Glomerular endothelial cell (primary cell): ENCODE data around the gene PSORS1C2. TPM values are rescaled to one million over a fixed set of nuclear protein-coding genes. Genes with fewer than 3 reads are reported as not detected.
"Not testable (repeated sequence)": the region's sequence is repeated elsewhere in the genome, so short reads cannot be mapped to it uniquely, and the experiment has no call there.

Source experiments
- DNase-seq: peaks from one replicate; pipeline ENCODE4 v3.0.0-alpha.2; 2011; ENCODE audit warnings: low read depth, low spot score; ENCODE audit errors: extremely low read depth
- total RNA-seq: library from RNA; depleted of rRNA; stranded (reverse); fragments of >200 nt; gene quantifications from 2 replicates; pipeline ENCODE4 v1.2.3, GENCODE V29; 2015

PSORS1C2 gene
- total RNA-seq, result not detected in 2 replicates

DNA sequence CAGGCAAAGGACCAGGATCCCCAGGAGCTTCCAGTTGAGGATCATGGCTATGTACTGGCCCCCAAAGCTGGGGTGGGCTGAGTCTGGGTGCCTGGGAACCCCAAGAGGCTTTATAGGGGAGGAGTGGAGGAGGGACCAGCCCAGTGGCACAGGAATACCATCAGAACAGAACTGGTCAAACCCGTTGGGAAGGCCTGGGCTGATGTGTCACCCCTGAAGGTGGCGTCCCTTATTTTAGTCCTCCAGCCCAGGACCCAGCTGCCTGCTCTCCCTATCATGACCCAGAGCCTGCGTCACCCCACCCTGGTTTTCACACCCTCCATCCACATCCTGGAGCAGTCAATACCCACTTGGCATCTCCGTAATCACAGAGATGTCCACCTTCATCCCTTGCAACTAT is at the start of gene PSORS1C2:
PSORS1C2 (minus strand) TSS at position 85 of the 400 bp plus-strand sequence; CDS start at position 45, 40 bp downstream.
- no peak for DNase-seq

DNA sequence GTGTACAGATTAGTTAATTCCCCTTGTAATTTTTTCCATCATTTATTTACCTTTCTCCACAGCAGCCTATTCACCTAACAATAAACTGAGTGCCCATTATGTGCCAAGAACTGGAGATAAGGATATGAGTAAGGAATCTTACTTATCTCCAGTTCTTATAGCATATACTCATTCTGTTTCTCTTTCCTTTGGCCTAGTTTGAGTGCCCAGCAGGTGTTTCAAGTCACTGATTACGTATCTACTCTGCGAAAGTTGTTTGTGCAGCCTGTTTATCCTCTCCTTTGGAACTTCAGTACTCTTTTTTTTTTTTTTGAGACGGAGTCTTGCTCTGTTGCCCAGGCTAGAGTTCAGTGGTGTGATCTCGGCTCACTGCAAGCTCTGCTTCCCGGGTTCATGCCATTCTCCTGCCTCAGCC is 48.9 kb upstream of the PSORS1C2 start:
- no peak for DNase-seq

DNA sequence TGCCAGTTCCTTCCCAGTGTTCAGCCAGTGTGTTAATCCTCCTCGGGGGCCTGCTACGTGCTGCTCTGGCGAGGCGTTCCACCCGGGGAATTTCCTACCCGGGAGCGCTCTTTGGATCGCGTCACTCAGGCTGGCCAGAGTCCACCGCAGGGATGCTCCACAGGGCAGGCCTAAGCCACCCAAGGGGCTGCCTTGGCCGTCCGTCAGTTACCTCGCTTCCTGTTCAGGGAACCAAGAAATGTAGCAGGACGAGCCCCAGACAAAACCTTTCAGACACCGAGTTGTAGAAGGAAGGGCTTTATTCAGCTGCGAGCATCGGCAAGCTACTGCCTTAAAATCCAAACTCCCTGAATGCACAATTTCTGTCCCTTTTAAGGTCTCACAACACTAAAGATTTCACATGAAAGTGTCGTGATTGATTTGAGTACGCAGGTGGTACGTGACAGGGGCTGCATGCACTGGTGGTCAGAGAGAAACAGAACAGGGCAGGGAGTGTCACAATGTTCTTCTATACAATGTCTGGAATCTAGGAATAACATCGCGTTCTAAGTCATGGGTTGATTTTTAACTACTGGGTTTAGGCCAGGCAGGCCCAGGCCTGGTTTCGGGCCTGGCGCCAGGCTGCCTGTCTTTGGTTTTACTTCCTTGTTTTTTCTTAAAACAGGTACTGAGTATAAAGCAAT is 47.3 kb upstream of the PSORS1C2 start:
- no peak for DNase-seq

DNA sequence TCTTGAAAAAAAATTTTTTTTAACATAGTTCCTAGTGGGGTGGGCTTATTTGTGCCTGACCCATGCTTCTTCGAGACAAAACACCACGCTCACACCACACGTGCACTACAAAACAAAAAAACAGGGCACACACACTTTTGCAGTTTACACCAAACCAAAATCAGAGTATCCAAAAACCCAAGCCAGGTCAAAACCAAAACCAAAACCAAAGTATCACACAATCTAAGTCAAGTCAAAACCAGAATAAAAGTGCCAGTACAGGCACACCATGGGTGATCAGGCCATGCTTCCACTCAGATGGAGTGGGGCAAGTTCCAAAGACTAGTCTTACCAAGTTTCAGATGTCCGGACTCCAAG is 46.8 kb upstream of the PSORS1C2 start:
- not testable (repeated sequence) for DNase-seq

DNA sequence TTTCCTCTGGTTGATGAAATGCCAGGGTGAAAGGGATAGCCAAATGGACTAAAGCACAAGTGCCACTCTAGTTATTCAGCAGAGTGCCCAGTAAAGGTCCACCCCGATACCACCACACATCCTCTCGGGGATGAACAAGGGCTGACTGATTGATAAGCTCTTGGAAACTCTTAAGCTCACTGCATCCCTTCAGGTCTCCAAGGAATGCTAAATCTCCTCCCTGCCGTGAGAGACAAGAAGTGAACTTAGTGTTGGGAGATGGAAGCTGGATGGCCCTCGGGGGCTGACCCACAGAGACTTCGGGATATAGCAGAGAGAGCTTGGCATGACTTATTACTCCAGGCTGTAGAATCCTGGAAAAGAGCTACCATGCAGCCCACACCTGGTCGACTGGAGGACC is 45.0 kb upstream of the PSORS1C2 start:
- DNase-seq, result not testable (repeated sequence)

DNA sequence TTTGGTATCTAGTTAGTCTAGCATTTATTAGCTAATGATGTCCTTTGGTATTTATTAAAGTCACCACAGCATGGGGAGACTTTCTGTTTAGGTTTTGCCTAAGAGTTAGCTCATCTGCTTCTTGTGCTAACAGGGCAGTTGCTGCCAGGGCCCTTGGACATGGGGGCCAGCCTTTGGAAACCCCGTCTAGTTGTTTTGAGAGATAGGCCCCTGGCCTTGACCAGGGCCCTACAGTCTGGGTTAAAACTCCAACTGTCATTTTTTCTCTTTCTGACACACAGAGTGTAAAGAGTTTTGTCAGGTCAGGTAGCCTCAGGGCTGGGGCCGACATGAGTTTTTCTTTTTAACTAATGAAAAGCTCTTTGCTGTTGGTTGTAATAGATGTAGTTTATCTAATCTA is 44.4 kb upstream of the PSORS1C2 start:
- not testable (repeated sequence) for DNase-seq

DNA sequence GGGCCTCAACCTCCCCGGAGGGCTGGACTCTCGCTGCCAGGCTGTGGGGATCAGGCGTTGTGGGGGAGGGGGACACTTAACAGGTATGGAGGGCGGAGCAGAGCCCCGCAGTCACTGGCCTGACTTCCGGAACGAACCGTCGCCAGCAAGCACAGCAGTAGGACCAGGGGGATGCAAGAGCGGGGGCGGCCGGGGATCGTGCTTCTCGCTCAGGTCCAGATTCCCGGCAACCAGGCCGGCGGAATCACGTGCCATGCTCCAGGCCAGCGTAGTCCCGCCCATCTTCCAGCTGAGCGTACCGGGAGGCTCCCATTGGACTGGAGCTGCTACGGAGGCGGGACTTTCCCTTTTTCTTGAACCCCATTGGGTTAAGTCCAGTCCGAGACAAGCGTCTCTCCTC is 41.6 kb upstream of the PSORS1C2 start:
- no peak for DNase-seq

DNA sequence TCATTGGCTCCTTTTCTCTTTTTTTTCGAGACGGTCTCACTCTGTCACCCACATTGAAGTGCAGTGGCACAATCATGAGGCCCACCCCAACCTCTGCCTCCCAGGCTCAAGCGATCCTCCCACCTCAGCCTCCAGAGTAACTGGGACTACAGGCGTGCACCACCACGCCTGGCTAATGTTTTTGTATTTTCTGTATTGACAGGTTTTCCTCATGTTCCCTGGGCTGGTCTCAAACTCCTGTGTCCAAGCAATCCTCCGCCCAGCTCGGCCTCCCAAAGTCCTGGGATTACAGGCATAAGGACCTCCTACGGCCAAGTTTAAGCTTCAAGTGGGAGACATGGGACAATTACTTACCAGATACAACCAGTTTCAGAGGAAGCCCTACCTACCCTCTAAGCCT is 41.0 kb upstream of the PSORS1C2 start:
- no peak for DNase-seq

DNA sequence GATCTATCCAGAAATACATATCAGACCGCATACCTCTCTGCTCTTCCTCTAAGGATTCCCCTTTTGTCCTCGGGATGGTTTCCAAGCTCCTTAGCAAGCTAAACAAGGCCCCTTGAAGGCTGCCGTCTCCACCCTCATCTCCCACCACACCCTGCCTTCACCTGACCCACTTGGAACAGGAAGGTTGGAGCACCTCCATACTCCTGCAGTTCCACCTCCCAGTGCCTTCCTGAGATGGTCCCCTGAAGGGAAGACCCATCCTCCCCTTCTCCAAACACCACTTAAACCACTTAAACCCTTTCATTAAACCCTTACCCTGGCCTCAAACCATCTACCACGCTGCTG is 40.1 kb upstream of the PSORS1C2 start:
- no peak for DNase-seq

DNA sequence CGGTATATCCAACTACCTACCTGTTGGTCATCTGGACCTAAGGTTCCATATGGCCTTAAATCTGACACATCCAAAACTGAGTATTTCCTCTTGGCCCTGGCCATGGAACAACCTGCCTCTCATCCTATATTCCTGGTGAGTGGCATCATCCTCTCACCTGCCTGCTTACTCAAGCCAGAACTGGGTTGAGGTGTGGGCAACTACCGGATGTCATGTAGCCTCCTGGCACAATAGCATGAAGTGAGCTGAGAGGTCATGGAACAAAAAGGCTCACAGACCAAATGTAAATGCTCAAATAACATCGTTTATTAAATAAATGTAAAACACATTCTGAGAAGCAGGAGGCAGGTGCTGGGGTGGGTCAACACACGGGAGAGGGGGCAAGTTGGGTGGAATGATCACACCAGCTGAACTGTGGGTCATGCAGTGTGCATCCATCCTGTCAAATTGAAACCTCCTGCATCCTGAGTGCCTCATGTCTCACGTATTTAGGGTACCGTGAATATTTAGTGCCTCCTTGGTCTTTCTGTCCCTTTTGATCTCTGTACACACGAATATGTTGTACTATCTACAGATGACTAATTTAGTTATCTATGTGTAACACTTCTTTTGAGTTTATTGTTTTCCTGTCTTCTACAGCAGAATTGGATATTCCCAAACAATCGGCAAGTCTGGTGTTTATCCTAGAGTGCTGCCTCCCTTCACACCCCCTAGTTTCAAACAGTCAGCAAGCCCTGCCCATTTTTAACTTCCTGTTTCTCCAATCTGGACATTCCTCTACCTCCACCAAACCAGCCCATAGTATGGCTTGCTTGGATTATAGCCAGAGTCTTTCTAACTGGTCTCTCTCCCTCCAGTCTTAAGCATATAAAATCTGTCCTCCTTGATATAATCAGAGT is 39.5 kb upstream of the PSORS1C2 start:
- no peak for DNase-seq

DNA sequence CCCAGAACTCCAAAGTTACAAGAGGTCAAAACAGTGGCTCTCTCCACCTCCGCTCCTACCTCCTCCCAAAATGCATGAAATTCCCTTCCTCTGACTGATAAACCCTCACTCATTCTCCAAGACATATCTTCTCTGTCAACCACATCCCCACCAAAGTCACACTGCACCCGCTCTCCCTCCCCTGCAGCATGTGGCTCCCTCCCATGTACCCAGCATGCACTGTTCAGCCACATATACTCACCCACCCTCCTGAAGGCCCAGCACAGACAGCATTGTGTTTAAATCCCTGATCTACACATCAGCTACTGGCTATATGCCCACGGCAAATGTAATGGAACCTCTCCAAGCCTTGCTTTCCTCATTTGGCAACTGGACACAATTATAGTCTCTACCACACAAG is 37.1 kb upstream of the PSORS1C2 start:
- DNase-seq, result no peak

DNA sequence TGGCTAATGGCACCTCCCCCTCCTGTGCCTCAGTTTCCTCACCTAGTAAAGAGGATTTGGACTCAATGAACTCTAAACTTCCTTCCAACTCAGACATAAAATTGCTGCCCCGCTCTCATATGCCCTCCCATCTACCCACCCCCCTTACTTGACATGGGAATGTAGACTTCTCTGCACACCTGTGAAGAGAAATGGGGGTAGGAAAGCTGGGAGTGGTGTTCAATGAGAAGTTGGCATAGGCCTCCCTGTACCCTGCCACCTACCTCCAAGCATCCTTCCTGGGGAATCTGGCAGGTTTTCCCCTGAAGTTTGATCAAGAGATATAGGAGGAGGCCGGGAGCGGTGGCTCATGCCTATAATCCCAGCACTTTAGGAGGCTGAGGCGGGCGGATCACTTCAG is 35.5 kb upstream of the PSORS1C2 start:
- DNase-seq, result no peak

DNA sequence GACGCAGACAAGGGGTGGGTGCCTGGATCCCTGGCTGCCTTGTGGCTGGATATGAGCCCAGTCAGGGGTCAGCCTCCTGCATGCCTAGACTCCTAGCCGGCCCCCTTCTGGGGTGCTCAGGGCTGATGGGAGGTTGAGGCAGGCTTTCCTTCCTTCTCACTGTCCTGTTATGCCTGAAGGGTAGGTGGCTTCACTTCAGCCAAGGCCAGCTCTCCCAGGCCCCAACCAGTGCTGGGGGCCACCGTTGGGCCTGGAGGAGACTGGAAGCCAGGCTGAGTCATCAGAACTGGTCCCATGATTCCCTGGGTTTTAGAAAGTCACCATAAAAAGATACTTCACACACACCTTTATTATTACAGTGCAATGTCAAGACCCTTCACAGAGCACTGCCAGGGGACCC is 34.5 kb upstream of the PSORS1C2 start:
- no peak for DNase-seq

DNA sequence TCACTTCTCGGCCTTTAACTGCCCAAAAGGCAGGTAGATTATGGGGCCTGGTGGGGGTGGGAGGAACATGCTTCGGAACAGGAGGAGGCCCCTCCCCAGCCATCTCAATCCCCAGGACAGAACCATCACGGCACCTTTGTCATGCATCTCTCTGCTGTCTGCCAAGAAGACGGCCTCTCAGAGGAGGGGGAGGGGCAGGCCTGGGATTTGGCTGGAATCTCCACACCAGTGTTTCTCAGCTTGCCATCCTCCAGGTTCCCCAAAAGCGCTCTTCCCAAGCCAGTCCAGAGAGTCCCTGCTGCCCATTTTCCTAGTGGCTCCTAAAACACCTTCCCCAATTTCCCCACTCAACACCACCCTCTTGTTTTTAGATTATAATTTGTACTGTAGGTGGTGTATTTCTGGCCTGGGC is 34.1 kb upstream of the PSORS1C2 start:
- DNase-seq, result no peak

DNA sequence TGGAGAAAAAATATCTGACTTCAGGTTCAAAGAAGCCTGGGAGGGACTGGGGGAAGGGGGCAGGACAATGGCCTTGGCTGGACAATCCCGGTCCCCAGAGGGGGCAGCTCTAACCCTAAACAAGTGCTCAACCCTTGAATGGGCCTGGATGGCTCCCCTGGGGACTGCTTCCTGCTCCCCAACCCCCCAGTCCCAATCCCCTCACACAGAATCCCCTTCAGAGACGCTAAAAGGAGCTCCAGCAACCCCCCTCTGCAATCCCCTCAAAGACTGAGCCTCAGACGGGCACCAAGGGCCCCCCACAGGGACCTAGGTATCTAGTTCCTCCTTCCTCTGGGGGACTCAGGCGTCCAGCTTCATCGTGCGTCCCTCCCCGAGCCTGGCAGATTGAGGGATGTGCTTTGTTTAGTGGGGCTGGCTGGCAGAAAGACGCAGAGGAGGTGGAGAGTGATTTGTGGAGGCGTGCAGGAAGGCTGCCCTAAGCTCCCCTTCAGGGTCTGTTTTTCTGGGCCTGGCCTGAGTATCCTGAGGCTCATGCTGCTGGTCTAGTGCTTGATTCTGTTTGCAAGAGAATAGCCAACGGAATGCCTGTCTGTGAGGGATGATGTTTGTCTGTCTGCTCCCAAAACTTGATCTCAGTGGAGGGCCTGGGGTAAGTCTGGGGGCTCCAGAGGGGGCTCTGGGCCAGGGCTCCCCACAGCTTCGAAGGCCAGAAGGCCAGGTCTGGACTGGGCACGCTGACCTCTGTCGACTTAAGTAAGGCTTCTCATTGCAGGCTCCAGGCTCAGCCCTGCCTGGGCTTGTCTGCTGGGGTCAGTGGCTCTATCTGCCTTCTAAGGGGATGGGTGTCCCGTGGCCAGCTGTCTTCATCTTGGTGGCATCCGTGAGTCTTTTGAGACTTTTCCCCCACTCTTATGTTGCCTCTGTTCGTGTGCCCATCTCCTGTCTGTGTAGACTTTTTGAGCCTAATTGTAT is 33.4 kb upstream of the PSORS1C2 start:
- DNase-seq, result no peak

DNA sequence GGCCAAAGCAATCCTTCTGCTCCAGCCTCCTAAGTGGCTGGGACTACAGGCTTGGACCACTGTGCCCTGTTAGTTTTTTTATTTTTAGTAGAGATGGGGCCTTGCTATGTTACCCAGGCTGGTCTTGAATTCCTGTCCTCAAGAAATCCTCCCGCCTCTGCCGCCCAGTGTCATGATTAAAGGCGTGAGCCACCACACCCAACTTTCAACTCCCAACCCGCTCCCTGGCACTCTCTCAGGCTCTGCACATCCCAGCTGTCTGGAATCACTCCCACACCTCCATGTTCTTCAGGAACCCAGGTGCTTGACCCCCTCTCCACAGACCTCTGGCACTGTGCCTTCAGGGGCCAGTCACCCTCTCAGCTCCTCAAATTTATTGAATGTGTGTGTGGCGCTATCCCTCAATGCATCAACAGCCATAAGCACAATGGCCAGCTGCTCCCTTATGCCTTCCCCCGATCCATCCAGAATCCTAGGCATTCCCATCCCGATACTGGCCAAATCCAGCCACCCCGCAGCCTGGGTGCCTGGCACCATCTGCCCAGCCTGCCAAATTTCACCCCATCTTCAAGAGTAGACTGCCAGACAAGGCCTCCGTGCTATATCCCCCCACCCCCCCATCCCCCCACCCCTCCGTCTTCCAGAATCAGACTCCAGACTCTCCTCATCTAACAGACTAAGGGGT is 32.3 kb upstream of the PSORS1C2 start:
- no peak for DNase-seq

DNA sequence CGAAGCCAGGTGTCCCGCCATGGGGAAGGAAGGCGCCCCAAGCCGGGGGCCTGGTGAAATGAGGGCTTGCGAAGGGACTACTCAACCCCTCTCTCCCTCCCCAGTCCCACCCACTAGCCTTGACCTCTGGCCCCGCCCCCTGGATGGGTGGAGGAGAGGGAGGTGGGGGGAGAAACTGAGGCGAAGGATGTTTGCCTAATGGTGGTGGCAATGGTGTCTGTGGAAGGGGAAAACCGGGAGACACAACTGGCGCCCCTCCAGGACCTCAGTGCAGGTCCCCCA is 31.7 kb upstream of the PSORS1C2 start, which contains the start of gene POU5F1:
POU5F1 (minus strand) TSS at position 83 of the 282 bp plus-strand sequence; CDS start at position 21, 62 bp downstream.
- DNase-seq, result no peak

DNA sequence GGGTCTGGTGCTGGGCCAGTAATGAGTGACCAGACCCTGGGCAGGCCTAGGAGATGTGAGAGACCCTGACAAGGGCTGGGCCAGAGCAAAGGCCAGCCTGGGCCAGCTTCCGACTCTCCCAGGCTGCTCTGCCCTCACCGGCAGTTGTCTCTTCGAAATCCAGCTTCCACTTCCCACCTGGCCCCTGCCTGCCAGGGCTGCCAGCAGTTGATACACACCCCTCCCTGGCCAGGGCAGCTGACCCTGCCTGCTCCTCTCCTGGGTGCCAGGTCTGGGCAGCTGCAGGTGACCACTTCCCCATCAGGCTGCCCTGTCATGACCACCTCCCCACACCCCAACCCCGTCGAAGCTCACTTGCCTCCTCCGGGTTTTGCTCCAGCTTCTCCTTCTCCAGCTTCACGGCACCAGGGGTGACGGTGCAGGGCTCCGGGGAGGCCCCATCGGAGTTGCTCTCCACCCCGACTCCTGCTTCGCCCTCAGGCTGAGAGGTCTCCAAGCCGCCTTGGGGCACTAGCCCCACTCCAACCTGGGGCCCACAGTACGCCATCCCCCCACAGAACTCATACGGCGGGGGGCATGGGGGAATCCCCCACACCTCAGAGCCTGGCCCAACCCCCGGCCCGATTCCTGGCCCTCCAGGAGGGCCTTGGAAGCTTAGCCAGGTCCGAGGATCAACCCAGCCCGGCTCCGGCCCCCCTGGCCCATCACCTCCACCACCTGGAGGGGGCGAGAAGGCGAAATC is 31.2 kb upstream of the PSORS1C2 start:
- DNase-seq, result not testable (repeated sequence)

DNA sequence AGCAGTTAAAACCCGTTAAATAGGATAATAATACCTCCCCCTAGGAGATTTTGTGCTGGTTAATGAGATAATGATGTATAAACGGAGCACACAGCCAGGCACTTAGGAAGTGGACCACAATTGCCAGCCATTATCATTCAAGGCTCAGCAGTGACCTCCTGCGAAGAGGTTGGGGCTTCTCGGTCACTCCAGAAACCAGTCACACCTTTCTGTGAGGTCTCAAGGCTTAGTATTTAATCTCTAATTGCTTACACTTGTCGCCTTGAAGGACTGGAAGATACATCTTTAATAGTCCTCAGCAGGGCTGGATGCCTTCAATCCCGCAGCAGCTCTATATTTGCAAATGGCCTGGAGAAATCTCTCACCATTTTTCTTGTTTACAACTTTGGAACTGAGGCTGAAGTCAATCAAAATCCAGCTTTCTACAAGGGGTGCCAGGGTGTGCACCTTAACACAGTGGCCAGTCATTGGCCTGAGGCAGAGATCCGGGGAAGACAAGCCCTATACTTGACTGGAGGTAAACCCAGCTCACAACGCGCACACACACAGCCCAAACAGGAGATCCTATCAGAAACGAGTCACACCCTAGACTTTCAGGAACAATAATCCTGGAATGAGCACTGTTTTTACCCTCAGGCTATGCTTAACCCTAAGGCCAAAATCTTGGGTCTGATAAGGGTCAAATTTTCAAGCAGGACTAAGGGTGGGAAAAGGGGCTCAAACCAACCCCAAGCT is 30.4 kb upstream of the PSORS1C2 start:
- no peak for DNase-seq
